ENCODE results near the gene SEC14L2.

- TF ChIP-seq CTCF (conservative IDR thresholded peaks at IDR 0.05; ENCODE audit: low read depth, low read length) (no peak), MAZ (IDR thresholded peaks at IDR 0.05; ENCODE audit: borderline replicate concordance, low read depth, low read length) (no peak)
These were observed 34.1 kb upstream of the SEC14L2 start for GRCh38 chr22:30362651-30363281.
